GM19463 (cell line): ENCODE results near the gene CIZ1.

Experiments used
- ATAC-seq: cut with Tn5 transposase; IDR thresholded peaks from one replicate; pipeline ENCODE4 v1.9.1; 2021; ENCODE audit warnings: mild to moderate bottlenecking, moderate library complexity; ENCODE audit not compliant: unreplicated experiment

The CIZ1 gene

DNA sequence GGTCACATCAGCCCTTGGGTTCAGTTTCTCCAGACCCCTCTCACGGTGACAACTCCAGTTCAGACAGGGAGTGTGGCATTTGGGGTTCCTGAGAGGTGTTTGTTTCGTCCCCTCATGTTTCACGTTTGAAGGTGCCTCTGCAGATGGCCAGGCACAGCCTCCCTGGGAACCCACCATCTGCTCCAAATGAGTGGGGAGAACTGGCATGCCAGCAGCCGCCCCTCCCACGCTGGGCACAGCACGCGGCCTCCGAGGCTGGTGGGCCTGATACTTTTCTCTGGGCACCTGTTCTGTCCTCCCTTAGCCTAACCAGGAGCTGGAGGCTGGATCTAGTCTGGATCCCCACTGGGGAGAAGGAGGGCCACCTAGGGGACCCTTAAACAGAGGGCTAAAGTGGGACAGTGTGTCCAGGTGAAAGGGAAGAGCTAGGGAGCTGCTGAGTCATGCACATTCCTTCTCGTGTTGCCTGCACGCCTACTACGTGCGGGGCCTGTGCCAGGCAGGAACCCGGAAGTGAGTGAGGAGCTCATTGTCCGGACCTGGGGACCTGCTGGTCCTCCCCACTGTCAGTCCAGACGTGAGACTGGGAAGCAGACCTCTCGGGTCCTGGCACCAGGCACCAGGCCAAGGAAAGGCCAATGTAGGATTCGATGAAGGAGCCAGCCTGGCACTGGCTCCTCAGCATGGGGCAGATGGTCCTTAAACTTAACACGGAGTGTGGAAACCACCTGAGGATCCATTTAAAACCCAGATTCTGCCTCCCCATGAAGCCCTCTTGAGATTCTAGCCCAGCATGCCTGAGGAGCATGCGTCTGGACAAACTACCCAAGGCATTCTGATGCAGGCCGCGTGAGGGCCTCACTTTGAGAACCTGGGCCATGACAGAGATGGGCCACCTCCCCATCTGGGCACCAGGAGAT is 23.5 kb upstream of the CIZ1 start:
- no peak for ATAC-seq

DNA sequence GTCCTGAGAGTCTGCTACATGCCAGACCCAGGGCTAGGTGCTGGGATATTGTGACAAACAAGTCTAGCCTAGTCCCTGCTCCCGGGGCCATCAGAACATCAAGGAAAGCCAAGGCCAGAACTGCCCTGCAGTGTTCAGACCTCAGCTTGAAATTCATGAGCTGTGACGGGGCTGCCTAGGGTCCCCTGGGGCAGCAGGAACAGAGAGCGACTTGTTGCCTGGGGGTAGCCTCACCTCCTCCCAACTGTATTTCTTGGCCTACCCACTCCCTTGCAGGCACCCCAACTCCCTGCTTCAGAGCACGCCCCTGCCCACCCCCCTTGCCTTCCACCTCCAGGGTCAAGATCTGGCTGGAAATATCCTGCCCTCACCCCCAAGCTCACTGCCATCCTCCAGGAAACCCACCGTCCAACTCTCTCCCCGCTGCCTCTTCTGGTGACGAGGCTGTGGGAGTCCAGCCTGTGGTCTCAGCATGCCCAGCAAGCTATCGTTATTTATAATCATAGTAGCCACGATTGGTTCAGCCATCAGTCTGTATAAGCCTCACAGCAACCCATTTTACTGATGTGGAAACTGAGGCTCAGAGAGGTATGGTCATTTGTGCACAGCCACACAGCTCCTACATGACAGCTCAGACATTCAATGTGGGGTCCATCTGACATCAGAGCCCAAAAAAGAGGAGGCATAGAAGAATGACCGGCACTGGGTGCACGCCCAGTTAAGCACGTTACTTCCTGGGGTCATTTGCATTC is 22.6 kb upstream of the CIZ1 start:
- ATAC-seq, result no peak

DNA sequence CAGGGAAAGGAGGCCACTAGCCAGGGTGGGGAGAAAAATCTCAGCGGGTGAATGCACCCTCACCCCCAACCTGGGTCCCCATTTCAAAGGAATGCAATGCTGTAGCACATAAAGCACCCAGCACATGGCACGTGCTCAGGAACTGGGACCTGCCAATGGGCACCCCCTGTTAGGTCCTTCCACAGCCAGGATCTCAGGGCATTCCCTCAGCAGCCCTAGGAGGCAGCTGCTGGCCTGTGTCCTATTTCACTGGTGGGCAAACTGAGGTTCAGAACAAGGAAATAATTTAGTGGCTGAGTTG is 20.6 kb upstream of the CIZ1 start:
- no peak for ATAC-seq

- no peak for ATAC-seq
Observed at GRCh38 chr9:128211186-128211980, 20.0 kb upstream of the CIZ1 start.

- ATAC-seq, result no peak
Observed at GRCh38 chr9:128208946-128209669, 17.7 kb upstream of the CIZ1 start.

GRCh38 chr9:128208386-128208785 is 17.0 kb upstream of the CIZ1 start:
- ATAC-seq, result no peak

DNA sequence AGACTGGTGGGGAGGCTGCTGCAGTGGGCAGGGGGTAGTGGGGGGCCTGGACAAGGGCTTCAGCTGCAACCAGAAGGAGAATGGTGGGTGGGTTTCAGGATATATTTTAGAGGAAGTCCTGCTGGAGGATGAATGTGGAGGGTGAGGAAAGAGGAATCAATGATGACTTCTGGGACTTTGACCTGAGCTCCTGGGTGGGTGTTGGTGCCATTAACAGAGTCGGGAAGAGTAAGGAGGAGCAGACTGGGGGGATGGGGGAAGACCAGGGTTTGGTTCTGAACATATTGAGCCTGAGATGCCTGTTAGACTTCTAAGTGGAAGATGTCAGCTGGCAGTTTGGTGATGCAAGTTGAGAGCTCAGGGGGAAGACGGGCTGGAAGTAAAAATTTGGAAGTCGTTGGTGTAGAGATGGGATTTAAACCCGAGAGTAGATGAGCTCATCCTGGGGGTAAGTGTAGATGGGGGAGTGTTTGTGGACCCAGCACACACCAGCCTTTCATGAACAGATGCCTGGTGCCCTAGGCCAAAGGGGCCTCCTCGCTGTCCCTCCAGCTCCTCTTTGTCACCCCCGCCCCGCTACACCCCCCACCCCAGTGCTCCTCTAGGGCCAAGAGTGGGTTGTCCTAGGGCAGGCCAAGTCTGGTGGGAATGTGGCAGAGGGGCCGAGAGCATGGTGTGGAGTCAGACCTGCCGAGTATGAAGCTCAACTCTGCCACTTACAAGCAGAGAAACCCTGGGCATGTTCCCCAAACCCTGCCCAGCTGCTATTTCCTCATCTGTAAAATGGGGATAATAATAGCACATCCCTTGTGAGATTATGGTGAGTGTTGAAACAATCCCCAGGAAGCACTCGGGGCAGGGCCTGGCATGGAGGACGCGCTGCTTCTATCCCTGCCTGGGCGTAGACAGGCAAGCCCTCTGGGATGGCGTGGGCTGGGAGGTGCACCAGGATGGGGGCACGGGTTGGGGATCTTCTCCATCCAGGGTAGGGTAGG is 15.8 kb upstream of the CIZ1 start:
- ATAC-seq, result no peak

DNA sequence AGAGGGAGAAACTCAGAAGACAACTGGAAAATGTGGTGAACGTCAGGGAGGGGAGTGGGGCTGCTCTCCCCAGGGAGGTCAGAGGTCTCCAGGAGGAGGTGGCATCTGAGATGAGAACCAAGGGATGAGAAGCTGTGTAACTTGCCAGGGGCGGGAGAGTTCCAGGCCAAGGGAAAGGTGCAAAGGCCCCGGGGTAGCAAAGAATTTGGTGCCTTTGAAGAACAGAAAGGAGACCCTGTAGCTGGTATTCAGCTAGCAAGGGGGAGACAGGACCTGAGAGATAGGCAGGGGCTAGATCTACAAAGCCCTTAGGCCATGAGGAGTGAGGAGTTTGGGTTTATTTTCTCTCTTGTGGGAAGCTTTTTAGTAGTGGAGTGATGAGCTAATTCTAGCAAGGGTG is 15.1 kb upstream of the CIZ1 start:
- no peak for ATAC-seq

DNA sequence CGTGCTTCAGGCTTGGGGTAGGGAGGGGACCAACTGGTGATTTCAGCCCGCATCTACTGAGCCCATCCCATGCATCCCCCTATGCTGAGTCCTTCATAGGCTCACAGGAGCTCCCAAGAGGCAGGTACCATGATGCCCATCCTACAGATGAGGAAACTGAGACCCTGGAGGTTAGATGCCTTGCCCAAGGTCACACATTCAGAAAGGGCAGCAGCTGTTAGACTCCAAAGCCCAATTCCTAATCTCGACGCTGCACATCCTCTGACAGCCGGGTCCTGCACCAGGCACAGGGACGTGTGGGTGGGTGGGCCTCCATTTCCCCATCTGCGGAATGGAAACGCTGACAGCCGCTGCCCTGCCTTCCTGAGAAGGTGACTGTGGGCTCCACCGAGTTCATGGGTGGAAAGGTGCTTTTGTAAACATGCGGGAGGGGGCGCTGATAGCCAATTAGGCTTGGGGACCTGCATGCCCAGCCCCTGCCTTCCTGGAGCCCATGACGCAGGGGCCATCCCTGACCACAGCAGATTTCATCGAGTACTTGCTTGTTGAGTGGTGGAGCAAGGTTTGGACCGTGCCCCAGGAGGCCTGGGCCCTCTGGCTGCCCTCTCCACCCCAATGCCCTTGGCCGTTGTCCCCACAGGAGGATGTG is 14.0 kb upstream of the CIZ1 start:
- ATAC-seq, result no peak

- ATAC-seq, result no peak
Observed at GRCh38 chr9:128204858-128205257, 13.5 kb upstream of the CIZ1 start.

- ATAC-seq, result no peak
Observed at GRCh38 chr9:128203707-128204551, 12.6 kb upstream of the CIZ1 start.

- peak; percentile 78 for ATAC-seq
Observed at GRCh38 chr9:128203024-128203706, 11.8 kb upstream of the CIZ1 start, which contains the start of gene DNM1. TSS of gene DNM1 (plus strand) at chr9:128203379. CDS start at chr9:128203471, 92 bp downstream.

DNA sequence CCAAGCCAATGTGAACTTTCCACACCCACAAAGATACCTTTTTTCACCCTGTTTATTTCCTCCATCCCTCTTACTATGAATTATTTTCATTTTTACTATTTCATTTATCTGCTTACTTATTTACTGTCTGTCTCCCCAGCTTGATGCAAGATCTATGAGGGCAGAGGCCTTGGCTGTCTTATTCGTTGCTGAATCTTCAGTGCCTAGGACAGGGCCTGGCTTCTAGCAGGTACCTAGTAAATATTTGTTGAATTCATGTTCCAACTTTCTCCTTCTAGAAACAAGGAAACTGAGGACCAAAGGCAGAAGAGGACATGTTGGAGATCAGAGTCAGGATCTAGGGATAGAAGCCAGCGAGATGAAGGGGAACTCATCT is 11.3 kb upstream of the CIZ1 start:
- no peak for ATAC-seq

DNA sequence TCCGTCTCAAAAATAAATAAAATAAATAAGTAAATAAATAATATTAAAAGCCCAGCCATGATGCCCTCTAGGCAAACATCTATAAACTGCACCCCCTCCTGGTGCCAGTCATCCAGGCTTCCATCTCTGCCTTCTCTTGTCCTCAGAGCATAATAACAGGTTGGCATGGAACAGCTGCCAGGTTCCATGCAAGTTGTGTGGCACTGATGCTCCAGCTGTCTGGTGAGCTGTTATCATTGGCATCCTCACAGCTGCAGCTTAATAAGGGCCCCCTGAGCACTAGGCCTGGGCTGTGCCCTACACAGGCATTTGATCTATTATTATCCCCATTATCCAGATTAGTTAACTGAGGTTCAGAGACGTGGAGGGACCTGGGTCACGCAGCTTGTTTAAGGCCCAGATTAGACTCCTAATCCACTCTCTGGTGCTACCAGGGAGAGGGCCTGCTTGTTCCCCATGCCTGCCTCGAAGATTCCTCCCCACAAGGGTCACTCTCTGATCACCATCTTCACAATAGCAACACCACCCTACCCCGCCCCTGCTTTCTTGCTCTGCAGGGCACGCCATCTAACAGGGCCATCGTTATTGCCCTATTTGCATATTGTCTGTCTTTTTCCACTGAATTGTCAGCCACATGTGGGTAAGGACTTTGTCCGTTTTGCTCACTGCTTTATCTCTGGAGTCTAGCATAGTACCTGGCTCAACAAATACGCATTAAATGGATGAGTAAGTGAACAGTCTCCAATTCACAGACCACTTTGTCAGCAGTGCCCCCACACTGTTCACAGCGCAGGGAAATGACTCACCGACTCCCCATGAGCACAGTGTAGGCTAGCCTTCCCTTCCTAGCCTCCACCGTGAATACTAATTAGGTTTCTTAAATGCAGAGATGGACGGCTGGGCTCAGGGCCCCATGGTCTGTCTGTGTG is 10.3 kb upstream of the CIZ1 start:
- ATAC-seq, result no peak

DNA sequence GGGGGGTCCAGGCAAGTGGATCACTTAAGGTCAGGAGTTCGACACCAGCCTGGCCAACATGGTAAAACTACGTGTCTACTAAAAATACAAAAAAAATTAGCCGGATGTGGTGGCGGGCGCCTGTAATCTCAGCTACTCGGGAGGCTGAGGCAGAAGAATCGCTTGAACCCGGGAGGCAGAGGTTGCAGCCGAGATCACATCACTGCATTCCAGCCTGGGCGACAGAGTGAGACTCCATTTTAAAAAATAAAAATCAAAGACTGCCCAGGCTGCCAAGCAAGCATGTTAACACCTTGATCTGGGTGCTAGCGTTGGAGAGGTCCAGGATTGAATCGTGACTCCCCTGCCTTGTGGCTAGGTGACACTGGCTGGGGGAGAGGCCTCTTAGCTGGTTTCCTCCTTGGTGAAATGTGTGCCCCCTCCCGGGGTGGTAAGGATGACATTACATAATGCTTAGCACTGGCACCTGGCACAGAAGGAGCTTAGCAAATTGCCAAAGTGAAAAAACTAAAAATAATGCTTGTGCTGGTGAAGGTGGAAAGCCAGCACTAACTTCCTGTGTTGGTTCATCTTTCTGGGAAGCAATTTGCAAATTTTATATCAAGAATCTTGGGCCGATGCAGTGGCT is 2.2 kb upstream of the CIZ1 start:
- no peak for ATAC-seq
